GM12874 (cell line): ENCODE results near the gene PRRC2A.

Source experiments
- CTCF ChIP-seq: IDR thresholded peaks from 2 replicates; pipeline ENCODE4 v1.5.1; 2011; ENCODE audit warnings: low read depth, mild to moderate bottlenecking, control low read depth, low read length, moderate library complexity; ENCODE audit not compliant: insufficient read depth

The PRRC2A gene

GRCh38 chr6:31614075-31614619 lies 6.4 kb upstream of the PRRC2A start:
- TF ChIP-seq CTCF = no peak

- no peak for TF ChIP-seq CTCF
These were observed 5.6 kb upstream of the PRRC2A start, which contains the start of gene AIF1 for GRCh38 chr6:31614684-31615578. TSS of gene AIF1 (plus strand) at chr6:31615234. CDS start at chr6:31615330, 96 bp downstream.

DNA sequence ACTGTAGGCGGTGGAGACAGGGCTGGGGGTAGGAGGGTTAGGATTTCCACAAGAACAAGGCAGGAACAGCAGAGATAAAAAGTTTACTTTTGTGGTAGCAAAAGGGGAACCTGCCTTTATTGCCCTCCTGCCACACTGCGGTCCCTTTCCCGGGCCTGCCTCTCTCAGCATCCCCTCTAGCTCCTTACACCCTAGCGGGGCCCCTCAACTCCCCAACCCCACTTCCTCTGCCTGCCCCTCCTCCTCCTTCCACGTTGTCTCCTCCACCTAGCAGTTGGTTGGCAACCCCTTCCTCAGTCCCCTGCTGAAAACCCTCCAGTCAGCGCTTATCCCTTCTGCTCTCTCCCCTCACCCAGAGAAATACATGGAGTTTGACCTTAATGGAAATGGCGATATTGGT lies 4.8 kb upstream of the PRRC2A start:
- no peak for TF ChIP-seq CTCF

- no peak for TF ChIP-seq CTCF
These were observed 3.5 kb upstream of the PRRC2A start for GRCh38 chr6:31617010-31617409.

DNA sequence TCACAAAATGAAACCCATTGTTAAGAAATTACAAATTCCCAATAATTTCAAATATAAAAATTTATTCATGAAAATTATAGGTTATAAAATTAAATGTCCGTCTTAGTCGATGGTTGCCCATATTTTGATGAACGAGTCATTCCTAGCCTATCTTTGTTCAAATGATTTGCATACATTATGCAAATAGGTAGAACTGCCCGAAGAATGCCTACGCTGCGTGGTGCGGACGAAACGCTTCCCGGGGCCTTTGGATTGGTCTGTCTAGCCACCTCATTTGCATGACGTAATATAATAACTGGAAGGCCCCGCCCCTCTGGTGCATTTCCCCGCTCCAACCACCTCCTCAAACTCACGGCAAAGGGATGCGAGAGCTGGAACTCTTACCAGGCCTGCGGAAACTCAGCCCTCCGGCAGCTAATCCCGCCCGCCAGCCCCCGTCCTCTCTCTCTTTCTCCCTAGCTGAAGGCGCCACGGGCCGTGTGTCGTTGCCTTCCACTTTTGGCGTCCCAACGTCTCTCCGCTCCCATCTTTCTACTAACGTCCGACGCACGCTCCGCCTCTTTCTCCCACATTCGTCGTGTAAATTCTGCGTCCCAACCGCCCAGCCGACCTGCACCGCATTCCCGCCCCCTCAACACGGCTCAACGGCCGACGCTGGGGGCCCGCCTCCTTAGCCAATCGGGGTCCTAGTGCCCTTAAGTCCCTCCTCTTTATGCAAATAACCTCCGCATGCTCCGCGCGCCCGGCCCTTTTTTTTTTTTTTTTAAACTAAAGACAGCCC lies 520 bp upstream of the PRRC2A start:
- no peak for TF ChIP-seq CTCF

- TF ChIP-seq CTCF = no peak
These were observed 915 bp downstream of the PRRC2A start for GRCh38 chr6:31621320-31621939.

- TF ChIP-seq CTCF = no peak
These were observed 1.5 kb downstream of the PRRC2A start for GRCh38 chr6:31621991-31622390.
